Gastroesophageal sphincter (tissue), 4 donors: ENCODE measurements around the gene S100A4. TPM values are rescaled to one million over a fixed set of nuclear protein-coding genes. Genes with fewer than 3 reads are reported as not detected.

Experiments used
- ATAC-seq: fragments of 150-250 bp; one replicate; pipeline ENCODE4 v1.9.1; 2016; ENCODE audit warnings: mild to moderate bottlenecking, moderate library complexity
- H3K27ac ChIP-seq, 4 donors: fragments of 200-600 bp; sonication (generic) in 3 of 4; 1 replicate in 3 of 4; 2 replicates in 1 of 4; pipeline ENCODE4 v1.5.1; 2016 to 2019
- H3K27me3 ChIP-seq: fragments of 200-600 bp; sonication (generic); one replicate; pipeline ENCODE4 v1.5.1; 2019
- H3K36me3 ChIP-seq, 2 donors: fragments of 200-600 bp; sonication (generic); one replicate each; pipeline ENCODE4 v1.5.1; 2019; ENCODE audit warnings: control low read depth in 1 of 2
- H3K4me1 ChIP-seq, 3 donors: fragments of 200-600 bp; sonication (generic); 1 replicate in 2 of 3; 2 replicates in 1 of 3; pipeline ENCODE4 v1.5.1; 2016 to 2019; ENCODE audit warnings: control low read depth in 2 of 3
- H3K4me3 ChIP-seq, 2 donors: fragments of 200-600 bp; sonication (generic); one replicate each; pipeline ENCODE4 v1.5.1; 2019; ENCODE audit warnings: mild to moderate bottlenecking in 1 of 2, moderate library complexity in 1 of 2
- H3K9me3 ChIP-seq, 3 donors: fragments of 200-600 bp; sonication (generic); one replicate each; pipeline ENCODE4 v1.5.1; 2017 to 2019; ENCODE audit warnings: control low read depth in 2 of 3
- CTCF ChIP-seq, 4 experiments: fragments of 200-600 bp in 2 of 4; fragments of 450-650 bp in 2 of 4; sonication (generic) in 1 of 4; IDR thresholded peaks; one replicate each; pipeline ENCODE4 v1.5.1; 2017 to 2019; ENCODE audit warnings: antibody characterized with exemption in 4 of 4, mild to moderate bottlenecking in 2 of 4, moderate library complexity in 2 of 4
- EP300 ChIP-seq: sonication (generic); formaldehyde crosslinking; IDR thresholded peaks from one replicate; pipeline ENCODE4 v1.6.1; 2017; ENCODE audit warnings: antibody characterized with exemption, mild to moderate bottlenecking
- POLR2A ChIP-seq, 2 donors: fragments of 450-650 bp; IDR thresholded peaks; one replicate each; pipeline ENCODE4 v1.6.1; 2017; ENCODE audit warnings: antibody characterized with exemption in 2 of 2, mild to moderate bottlenecking in 2 of 2, moderate library complexity in 1 of 2
- POLR2AphosphoS5 ChIP-seq: sonication (generic); formaldehyde crosslinking; IDR thresholded peaks from one replicate; pipeline ENCODE4 v1.6.1; 2017; ENCODE audit warnings: antibody characterized with exemption
- WGBS, 2 donors: methylation state at CpG; one replicate each; pipeline ENCODE4 v1.1.5; 2018; ENCODE audit warnings: low coverage in 1 of 2; 5-methylcytosine and 5-hydroxymethylcytosine counted together
- total RNA-seq, 4 donors: library from RNA; depleted of rRNA; stranded (reverse); fragments of >200 nt; gene quantifications; one replicate each; pipeline ENCODE4 v1.1.0, GENCODE V29; 2016

The S100A4 gene
- total RNA-seq, 4 donors from 2014 or later, result 135 to 345 (median 259) TPM

- H3K4me1 ChIP-seq, result peaks cover 0 to 50% (median 20%) of the 10 kb centered on the region in 3 donors
- no peak for ATAC-seq
- WGBS, 2 donors, result 83 to 90% methylated on average over 5 of the region's 6 CpGs
- no peaks in the 10 kb centered on the region for H3K27me3 ChIP-seq
- TF ChIP-seq POLR2A (IDR thresholded peaks at IDR 0.05) (no peak), POLR2AphosphoS5 (no peak), CTCF (IDR thresholded peaks at IDR 0.05) (no peak), EP300 (no peak)
- H3K27ac ChIP-seq, result no peak overlapping the region
- no peak overlapping the region for H3K4me3 ChIP-seq
- H3K36me3 ChIP-seq, result peaks cover 0 to 9% of the 10 kb centered on the region in 2 donors
- no peaks in the 10 kb centered on the region for H3K9me3 ChIP-seq
Observed at GRCh38 chr1:153538315-153538821, 7.2 kb downstream of the S100A4 start.

DNA sequence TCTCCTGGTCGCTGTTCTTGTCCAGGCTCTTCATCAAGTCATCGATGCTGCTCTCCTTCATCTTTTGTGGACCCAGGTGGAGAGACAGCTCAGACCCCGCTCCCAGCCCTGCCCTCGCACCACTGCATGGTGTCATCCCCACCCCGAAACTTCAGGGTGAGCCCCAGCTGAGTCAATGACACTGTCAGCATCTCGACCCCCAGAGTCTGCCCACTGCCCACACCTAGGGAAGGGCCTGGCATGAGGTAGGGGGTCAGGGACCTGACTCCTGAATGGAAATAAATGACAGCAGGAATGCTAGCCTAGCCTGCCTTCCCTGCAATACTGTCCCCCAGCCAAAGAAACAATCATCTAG lies 8.3 kb downstream of the S100A4 start:
- peak overlapping the region in 2 of 4 donors; percentile 98 to 99 for H3K27ac ChIP-seq
- 92 to 100% methylated on average over 2 to 4 of the region's 6 CpGs for WGBS, 2 donors
- TF ChIP-seq EP300 (no peak), CTCF (IDR thresholded peaks at IDR 0.05) (no peak), POLR2AphosphoS5 (no peak), POLR2A (IDR thresholded peaks at IDR 0.05) (no peak)
- no peaks in the 10 kb centered on the region for H3K27me3 ChIP-seq
- H3K4me1 ChIP-seq, result peaks cover 0 to 50% (median 21%) of the 10 kb centered on the region in 3 donors
- H3K36me3 ChIP-seq, result peaks cover 0 to 9% of the 10 kb centered on the region in 2 donors
- ATAC-seq, result no peak
- H3K4me3 ChIP-seq, result no peak overlapping the region
- no peaks in the 10 kb centered on the region for H3K9me3 ChIP-seq

GRCh38 chr1:153536671-153537375 lies 8.8 kb downstream of the S100A4 start:
- Histone ChIP-seq H3K4me3 (peak overlapping the region in 1 of 2 donors; percentile 86), H3K36me3 (peaks cover 0 to 9% of the 10 kb centered on the region in 2 donors), H3K9me3 (no peaks in the 10 kb centered on the region), H3K27ac (peak overlapping the region; percentile 95 to 99 (median 98)), H3K27me3 (no peaks in the 10 kb centered on the region), H3K4me1 (peaks cover 0 to 50% (median 21%) of the 10 kb centered on the region in 3 donors)
- ATAC-seq, result no peak
- WGBS, 2 donors, result 78 to 90% methylated on average over 2 to 5 of the region's 9 CpGs
- TF ChIP-seq CTCF (IDR thresholded peaks at IDR 0.05) (no peak), POLR2A (IDR thresholded peaks at IDR 0.05) (no peak), EP300 (no peak), POLR2AphosphoS5 (no peak)

- TF ChIP-seq CTCF (IDR thresholded peaks at IDR 0.05) (no peak), EP300 (no peak), POLR2A (IDR thresholded peaks at IDR 0.05) (peak; percentile 64 to 77), POLR2AphosphoS5 (peak; percentile 84)
- peak overlapping the region; percentile 95 to 99 (median 98) for H3K27ac ChIP-seq
- peak overlapping the region; percentile 86 to 90 for H3K4me3 ChIP-seq
- peaks cover 0 to 51% (median 21%) of the 10 kb centered on the region in 3 donors for H3K4me1 ChIP-seq
- H3K36me3 ChIP-seq, result peaks cover 0 to 9% of the 10 kb centered on the region in 2 donors
- no peaks in the 10 kb centered on the region for H3K27me3 ChIP-seq
- H3K9me3 ChIP-seq, result no peaks in the 10 kb centered on the region
- peak; percentile 86 for ATAC-seq
- WGBS, 2 donors, result 0% methylated on average over 4 of the region's 38 CpGs; no CpG with 5 or more reads in 1 of the 2 donors
Observed at GRCh38 chr1:153536012-153536670, 9.5 kb downstream of the S100A4 start.
